K562 (cell line): Measurements from ENCODE around the gene PIGL. TPM values are rescaled to one million over a fixed set of nuclear protein-coding genes. Genes with fewer than 3 reads are reported as not detected.

Experiments
- ATAC-seq: fragments of 200-7000 bp; cut with Tn5 transposase; 3 replicates; pipeline ENCODE4 v1.9.1; 2020; ENCODE audit warnings: moderate library complexity
- BruUV-seq: library from RNA; stranded (reverse); fragments of 400-500 nt; replicated peaks from 2 replicates; lab custom pipeline; 2021; lab: Mats Ljungman, UMichigan
- CTCF ChIA-PET: fragments of 300-600 bp; formaldehyde crosslinking; extraction: SDS; loops from one replicate; lab custom pipeline; 2021; ENCODE audit warnings: low intra/inter-chr PET ratio; lab: Yijun Ruan, JAX
- POLR2A ChIA-PET: fragments of 300-600, 350-650 bp; sonication (Branson Sonifier 250); formaldehyde crosslinking; extraction: SDS; loops from one replicate; lab custom pipeline; 2021; ENCODE audit warnings: antibody characterized with exemption, inconsistent platforms; lab: Yijun Ruan, JAX
- DNase-seq, 4 experiments: peaks; one replicate each; pipeline versions ENCODE4 v3.0.0 to v3.0.0-alpha.2; 2011 to 2018; ENCODE audit warnings: low spot score in 3 of 4, mixed read lengths in 3 of 4; ENCODE audit errors: extremely low read depth in 1 of 4
- FAIRE-seq: peaks from 2 replicates; lab custom pipeline; 2011; peaks lifted over from hg19 to GRCh38; lab: Jason Lieb, UNC
- H2AFZ ChIP-seq: 2 replicates; pipeline ENCODE4 v1.6.0; 2011; ENCODE audit warnings: low read depth, low read length, control low read depth, inconsistent platforms
- H3K27ac ChIP-seq: fragments of 200-600 bp; 3 replicates; pipeline ENCODE4 v1.8.0; 2011; ENCODE audit warnings: low read depth, mild to moderate bottlenecking, control low read depth, inconsistent platforms, low read length, moderate library complexity, mixed read lengths; ENCODE audit errors: extremely low read depth
- H3K27me3 ChIP-seq, 2 experiments: fragments of 300-600 bp in 1 of 2; 2 replicates in 1 of 2; 3 replicates in 1 of 2; pipeline versions ENCODE4 v1.6.0 to v1.8.0; 2011; ENCODE audit warnings: inconsistent platforms in 2 of 2, low read length in 2 of 2, mild to moderate bottlenecking in 1 of 2, mixed read lengths in 1 of 2, moderate library complexity in 1 of 2; ENCODE audit not compliant: control insufficient read depth in 2 of 2, insufficient read depth in 2 of 2
- H3K36me3 ChIP-seq: fragments of 300-600 bp; 3 replicates; pipeline ENCODE4 v1.8.0; 2011; ENCODE audit warnings: mild to moderate bottlenecking, low read length, inconsistent platforms; ENCODE audit not compliant: control insufficient read depth, insufficient read depth
- H3K4me1 ChIP-seq, 2 experiments: fragments of 200-600 bp in 1 of 2; replicated peaks in 1 of 2; 2 replicates in 1 of 2; 3 replicates in 1 of 2; pipeline versions ENCODE4 v1.5.1 to v1.8.0; 2011; ENCODE audit warnings: inconsistent platforms in 2 of 2, low read length in 2 of 2, mild to moderate bottlenecking in 1 of 2, mixed read lengths in 1 of 2, moderate library complexity in 1 of 2; ENCODE audit not compliant: control insufficient read depth in 2 of 2, insufficient read depth in 2 of 2
- H3K4me2 ChIP-seq: 2 replicates; pipeline ENCODE4 v1.6.1; 2011; ENCODE audit warnings: low read length, control low read depth, inconsistent platforms, mixed read lengths; ENCODE audit not compliant: insufficient read depth
- H3K4me3 ChIP-seq: fragments of 200-600 bp; sonication (generic), shearing (Covaris generic); 2 replicates; pipeline ENCODE4 v1.5.1; 2016; ENCODE audit warnings: control low read depth, inconsistent platforms
- H3K79me2 ChIP-seq: fragments of 200-600 bp; 3 replicates; pipeline ENCODE4 v1.8.0; 2011; ENCODE audit warnings: low read length, inconsistent platforms; ENCODE audit not compliant: control insufficient read depth, insufficient read depth
- H3K9ac ChIP-seq, 2 experiments: 2 replicates each; pipeline versions ENCODE4 v1.6.0 to v1.6.1; 2011; ENCODE audit warnings: low read depth in 2 of 2, low read length in 2 of 2, control low read depth in 1 of 2, inconsistent platforms in 1 of 2, mild to moderate bottlenecking in 1 of 2, mixed read lengths in 1 of 2; ENCODE audit not compliant: insufficient read depth in 1 of 2
- H3K9me1 ChIP-seq: one replicate; pipeline ENCODE4 v1.6.0; 2011; ENCODE audit warnings: inconsistent platforms, mild to moderate bottlenecking, low read length, moderate library complexity; ENCODE audit not compliant: control insufficient read depth, insufficient read depth
- H3K9me3 ChIP-seq: replicated peaks from 2 replicates; pipeline ENCODE4 v1.5.1; 2011; ENCODE audit warnings: low read depth, low read length, inconsistent platforms; ENCODE audit not compliant: control insufficient read depth, insufficient read depth
- H4K20me1 ChIP-seq: replicated peaks from 2 replicates; pipeline ENCODE4 v1.6.1; 2011; ENCODE audit warnings: low read length, inconsistent platforms, mixed read lengths; ENCODE audit not compliant: control insufficient read depth, insufficient read depth
- ARID2 ChIP-seq: fragments of 450-650 bp; IDR thresholded peaks from 2 replicates; pipeline ENCODE4 v1.6.1; 2017; ENCODE audit warnings: antibody characterized with exemption, mild to moderate bottlenecking
- BRF1 ChIP-seq: IDR thresholded peaks from 3 replicates; pipeline ENCODE4 v1.6.1; 2011; ENCODE audit warnings: borderline replicate concordance, mild to moderate bottlenecking; ENCODE audit not compliant: insufficient read length; ENCODE audit errors: extremely low read depth
- CC2D1A ChIP-seq: fragments of 450-650 bp; IDR thresholded peaks from 2 replicates; pipeline ENCODE4 v1.6.1; 2017; ENCODE audit warnings: mild to moderate bottlenecking
- CEBPB ChIP-seq: fragments of 450-650 bp; IDR thresholded peaks from 2 replicates; pipeline ENCODE4 v1.6.1; 2016; ENCODE audit warnings: missing genetic modification characterization, missing compliant biosample characterization
- FOXK1 ChIP-seq: sonication (generic); formaldehyde crosslinking; IDR thresholded peaks from 2 replicates; pipeline ENCODE4 v1.8.0; 2022; ENCODE audit warnings: missing genetic modification reagents, mild to moderate bottlenecking, borderline replicate concordance
- SIN3B ChIP-seq: fragments of 450-650 bp; IDR thresholded peaks from 2 replicates; pipeline ENCODE4 v1.6.1; 2017; ENCODE audit warnings: low read depth, mild to moderate bottlenecking, moderate library complexity
- TEAD2 ChIP-seq: fragments of 450-650 bp; IDR thresholded peaks from 2 replicates; pipeline ENCODE4 v1.6.1; 2016; ENCODE audit warnings: missing genetic modification characterization, control low read depth, missing compliant biosample characterization
- ZC3H4 ChIP-seq: sonication (generic); formaldehyde crosslinking; IDR thresholded peaks from 2 replicates; pipeline ENCODE4 v1.9.0; 2021; ENCODE audit warnings: missing genetic modification reagents, borderline replicate concordance
- ZNF740 ChIP-seq, 3 experiments: fragments of 200-800 bp in 1 of 3; sonication (Bioruptor generic) in 1 of 3; sonication (generic) in 1 of 3; formaldehyde crosslinking in 1 of 3; IDR thresholded peaks; 2 replicates each; pipeline versions ENCODE4 v1.6.1 to v1.8.0; 2016 to 2022; ENCODE audit warnings: mild to moderate bottlenecking in 2 of 3, missing compliant biosample characterization in 2 of 3, missing genetic modification characterization in 2 of 3, missing genetic modification reagents in 1 of 3
- WGBS: fragments of 100-300 bp; shearing (Covaris generic); methylation state at CpG from one replicate; pipeline ENCODE4 v1.1.6; 2016; ENCODE audit warnings: low coverage, mixed read lengths; ENCODE audit not compliant: insufficient coverage; ENCODE audit errors: missing lambda C conversion rate; 5-methylcytosine and 5-hydroxymethylcytosine counted together
- in situ Hi-C: fragments of 300-500 bp; cut with MboI; formaldehyde crosslinking; loops from 4 replicates; pipeline ENCODE4 v1.15.0; 2018; ENCODE audit warnings: inconsistent platforms, mixed read lengths
- intact Hi-C: fragments of 100-400 bp; cut with micrococcal nuclease; formaldehyde crosslinking; loops from 2 replicates; pipeline ENCODE4 v1.14.2; 2022
- polyA plus RNA-seq, 8 experiments: library from polyadenylated mRNA; depleted of rRNA in 4 of 8; stranded (reverse) in 5 of 8; unstranded in 3 of 8; fragments of >200 nt; fragmentation: Nextera tagmentation in 2 of 8; fragmentation: Illumina TruSeq in 1 of 8; extraction: Ambion mirVana in 2 of 8; extraction: Trizol in 1 of 8; gene quantifications; 2 replicates each; pipeline versions ENCODE4 v1.2.1 to v1.2.3, GENCODE V29; 2011 to 2014; ENCODE audit warnings: inconsistent platforms in 1 of 8, missing spikeins in 1 of 8
- total RNA-seq, 7 experiments: library from RNA; depleted of rRNA in 6 of 7; stranded (reverse); fragments of >200 nt in 6 of 7; fragmentation: Illumina TruSeq in 2 of 7; extraction: Trizol in 2 of 7; gene quantifications; 2 replicates each; pipeline versions ENCODE4 v1.2.1 to v1.2.3, GENCODE V29; 2011 to 2021; ENCODE audit warnings: low replicate concordance in 1 of 7
- TF ChIP-seq, protein P1 (sequence below): fragments of 200-800 bp; sonication (Bioruptor generic); IDR thresholded peaks from 2 replicates; pipeline ENCODE4 v1.6.1; 2017; ENCODE audit warnings: missing genetic modification characterization, missing compliant biosample characterization

The PIGL gene
- total and polyA plus RNA-seq, 9 of the 15 experiments (the other 6 are each of a cell fraction or from before 2014, with no cell fraction given): 19.9 to 55.3 (median 29.6) TPM

DNA sequence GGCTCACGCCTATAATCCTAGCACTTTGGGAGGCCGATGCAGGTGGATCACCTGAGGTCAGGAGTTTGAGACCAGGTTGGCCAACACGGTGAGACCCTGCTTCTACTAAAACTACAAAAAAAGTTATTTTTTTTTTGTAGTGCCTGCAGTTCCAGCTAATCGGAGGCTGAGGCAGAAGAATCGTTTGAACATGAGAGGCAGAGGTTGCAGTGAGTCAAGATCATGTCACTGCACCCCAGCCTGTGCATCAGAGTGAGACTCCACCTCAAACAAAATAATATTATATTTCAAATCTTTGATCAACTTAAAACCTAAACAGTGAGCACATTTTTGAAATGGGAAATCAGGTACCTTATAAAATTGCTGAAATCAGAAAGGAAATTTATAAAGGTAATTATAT, 38.2 kb upstream of the PIGL start:
- DNase-seq (no peak), FAIRE-seq (no peak), ATAC-seq (no peak)
- Histone ChIP-seq H3K4me1 (no peaks in the 10 kb centered on the region), H3K4me2 (no peak overlapping the region), H3K9ac (no peak overlapping the region), H2AFZ (no peak overlapping the region), H3K27me3 (no peaks in the 10 kb centered on the region), H4K20me1 (no peaks in the 10 kb centered on the region), H3K9me1 (no peaks in the 10 kb centered on the region), H3K79me2 (peaks cover 37% of the 10 kb centered on the region), H3K36me3 (peaks cover 3% of the 10 kb centered on the region; the same call in 2 of the 3 replicates), H3K4me3 (no peak overlapping the region), H3K27ac (no peak overlapping the region), H3K9me3 (no peaks in the 10 kb centered on the region)
- BruUV-seq: no TSS peak
- in situ Hi-C loops (no loop called here), intact Hi-C loops (no loop called here)
- CTCF ChIA-PET: no interaction called here
- POLR2A ChIA-PET: interaction anchor here (0.6 to 1.0 kb wide), 2 partner anchors 24 to 37 kb away, joined by 3 read pairs; partner anchors contain the start of gene NCOR1
- no peak for TF ChIP-seq ZNF740 (CRISPR knock-in tag; IDR thresholded peaks at IDR 0.05)
- no peak for TF ChIP-seq ZNF740 (tag; IDR thresholded peaks at IDR 0.05)
- TF ChIP-seq ZC3H4 (CRISPR knock-in tag): no peak
- TF ChIP-seq, protein P1, sequence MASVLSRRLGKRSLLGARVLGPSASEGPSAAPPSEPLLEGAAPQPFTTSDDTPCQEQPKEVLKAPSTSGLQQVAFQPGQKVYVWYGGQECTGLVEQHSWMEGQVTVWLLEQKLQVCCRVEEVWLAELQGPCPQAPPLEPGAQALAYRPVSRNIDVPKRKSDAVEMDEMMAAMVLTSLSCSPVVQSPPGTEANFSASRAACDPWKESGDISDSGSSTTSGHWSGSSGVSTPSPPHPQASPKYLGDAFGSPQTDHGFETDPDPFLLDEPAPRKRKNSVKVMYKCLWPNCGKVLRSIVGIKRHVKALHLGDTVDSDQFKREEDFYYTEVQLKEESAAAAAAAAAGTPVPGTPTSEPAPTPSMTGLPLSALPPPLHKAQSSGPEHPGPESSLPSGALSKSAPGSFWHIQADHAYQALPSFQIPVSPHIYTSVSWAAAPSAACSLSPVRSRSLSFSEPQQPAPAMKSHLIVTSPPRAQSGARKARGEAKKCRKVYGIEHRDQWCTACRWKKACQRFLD (CRISPR knock-in tag): no peak
- no peak for TF ChIP-seq CEBPB (tag)
- TF ChIP-seq ARID2: no peak
- TF ChIP-seq SIN3B: no peak
- no peak for TF ChIP-seq CC2D1A
- TF ChIP-seq TEAD2 (tag): no peak
- no peak for TF ChIP-seq BRF1
- TF ChIP-seq FOXK1 (CRISPR knock-in tag): no peak
- WGBS: 92% methylated on average over 3 of the region's 5 CpGs
